Left ventricle myocardium superior (tissue), 1 donor: ENCODE data around the gene POLD4. TPM values are rescaled to one million over a fixed set of nuclear protein-coding genes. Genes with fewer than 3 reads are reported as not detected.
"Not testable (repeated sequence)": the region's sequence is repeated elsewhere in the genome, so short reads cannot be mapped to it uniquely, and the experiment has no call there.

Experiments
- ATAC-seq: fragments of 200-7000 bp; cut with Tn5 transposase; one replicate; pipeline ENCODE4 v1.9.1; 2020; ENCODE audit warnings: mild to moderate bottlenecking, moderate library complexity
- DNase-seq: peaks from one replicate; pipeline ENCODE4 v3.0.0-alpha.2; 2020
- intact Hi-C: fragments of 100-400 bp; cut with micrococcal nuclease; formaldehyde crosslinking; loops from one replicate; pipeline ENCODE4 v1.11.0; 2022
- long read RNA-seq: library from polyadenylated mRNA; unstranded; transcript quantifications from one replicate; pipeline ENCODE4 v2.0.0, GENCODE V29; 2021
- total RNA-seq: library from RNA; stranded (reverse); fragmentation: NEBNext Ultra II Directional; extraction: Animal tissue kit (Norgen Biotek cat#: 25700); gene quantifications from one replicate; pipeline ENCODE4 v1.2.1, GENCODE V29; 2021
- donor health status: DM: no; HTN: yes; CAD: no; lungs with severe emphysema.

Gene POLD4
- total RNA-seq, result 40.3 TPM
- long read RNA-seq, transcript POLD4-207 (4 exons, 584 nt), result minor isoform, 10 of 68 reads
- long read RNA-seq, transcript POLD4-201 (4 exons, 918 nt), result major isoform, 25 of 68 reads
- long read RNA-seq, transcript POLD4-205 (4 exons, 1,486 nt), result minor isoform, 11 of 68 reads
- long read RNA-seq, transcript POLD4-209 (2 exons, 860 nt), result minor isoform, 16 of 68 reads
- long read RNA-seq, partial matches to known transcripts, result 5 of 68 reads
- long read RNA-seq, other reads (novel, unspliced or antisense), result 1 of 68 reads

DNA sequence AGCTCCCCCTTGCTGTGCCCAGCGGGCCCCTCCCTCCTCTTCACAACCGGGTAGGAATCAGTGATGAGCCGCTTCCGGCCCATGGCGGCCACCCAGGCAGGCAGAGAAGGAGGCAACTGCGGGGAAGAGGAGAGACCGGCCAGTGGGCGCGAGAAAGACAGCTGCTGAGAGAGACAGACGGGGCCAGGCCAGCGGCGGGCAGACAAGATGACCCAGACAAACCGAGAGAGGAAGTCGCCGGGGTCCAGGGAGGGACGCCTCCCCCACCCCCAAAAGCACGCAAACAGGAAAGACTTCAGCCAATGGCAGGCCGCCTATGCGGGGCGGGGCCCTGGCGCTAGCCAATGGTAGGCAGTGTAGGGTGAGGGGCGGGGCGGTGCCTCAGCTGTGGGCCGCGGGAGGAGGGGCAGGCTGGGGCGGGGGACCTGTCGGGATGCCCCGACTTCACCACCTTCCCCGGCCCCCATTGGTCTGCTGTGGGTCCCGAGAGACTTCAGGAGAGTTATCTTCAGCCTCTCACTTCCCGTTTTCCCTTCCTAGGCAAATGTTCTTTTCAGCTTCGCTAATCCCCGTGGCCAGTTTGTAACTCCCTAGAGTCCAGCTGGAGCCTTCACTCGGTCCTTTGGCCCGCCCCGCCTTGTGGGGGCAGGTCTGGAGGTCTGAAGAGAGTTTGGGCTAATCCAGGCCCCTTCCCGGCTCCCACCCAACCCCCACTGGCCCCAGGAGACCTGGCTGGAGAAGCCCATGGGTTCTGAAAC, at the start of gene POLD4:
POLD4 (minus strand) TSS at position 230 of the 758 bp plus-strand sequence; CDS start at position 83, 147 bp downstream.
- intact Hi-C loops, result no loop called here
- ATAC-seq, result peak; percentile 92
- DNase-seq, result peak; percentile 100

DNA sequence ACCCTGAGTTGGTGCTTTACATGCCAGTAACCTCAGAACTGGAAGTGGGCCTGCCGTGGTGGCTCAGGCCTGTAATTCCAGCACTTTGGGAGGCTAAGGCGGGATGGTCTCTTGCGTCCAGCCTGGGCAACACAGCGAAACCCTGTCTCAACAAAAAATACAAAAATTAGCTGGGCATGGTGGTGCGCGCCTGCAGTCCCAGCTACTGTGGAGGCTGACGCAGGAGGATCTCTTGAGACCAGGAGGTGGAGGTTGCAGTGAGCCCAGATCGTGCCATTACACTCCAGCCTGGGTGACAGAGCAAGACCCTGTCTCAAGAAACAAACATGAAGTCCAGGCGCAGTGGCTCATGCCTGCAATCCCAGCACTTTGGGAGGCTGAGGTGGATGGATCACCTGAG, 49.7 kb upstream of the POLD4 start:
- ATAC-seq, intact Hi-C loops, DNase-seq: not testable (repeated sequence)

DNA sequence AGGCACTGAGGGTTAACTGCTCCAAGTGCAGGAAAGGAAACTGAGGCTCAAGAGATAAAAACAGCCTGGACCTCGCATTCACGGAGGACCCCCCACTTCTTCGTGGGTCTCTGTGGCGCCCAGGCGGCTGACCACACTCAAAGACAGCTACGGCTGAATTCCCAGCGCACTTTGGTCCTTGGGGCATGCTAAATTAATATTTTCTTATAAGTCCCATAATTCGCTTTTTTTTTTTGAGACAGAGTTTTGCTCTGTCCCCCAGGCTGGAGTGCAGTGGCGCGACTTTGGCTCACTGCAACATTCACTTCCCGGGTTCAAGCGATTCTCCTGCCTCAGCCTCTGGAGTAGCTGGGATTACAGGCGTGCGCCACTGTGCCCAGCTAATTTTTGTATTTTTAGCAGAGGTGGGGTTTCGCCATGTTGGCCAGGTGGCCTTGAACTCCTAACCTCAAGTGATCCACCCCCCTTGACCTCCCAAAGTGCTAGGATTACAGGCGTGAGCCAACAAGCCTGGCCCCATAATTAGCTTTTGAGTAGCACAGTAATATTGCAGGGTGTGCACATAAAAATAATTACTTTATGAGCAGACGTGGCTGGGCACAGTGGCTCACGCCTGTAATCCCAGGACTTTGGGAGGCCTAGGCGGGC, 49.0 kb upstream of the POLD4 start:
- DNase-seq, intact Hi-C loops, ATAC-seq: not testable (repeated sequence)

DNA sequence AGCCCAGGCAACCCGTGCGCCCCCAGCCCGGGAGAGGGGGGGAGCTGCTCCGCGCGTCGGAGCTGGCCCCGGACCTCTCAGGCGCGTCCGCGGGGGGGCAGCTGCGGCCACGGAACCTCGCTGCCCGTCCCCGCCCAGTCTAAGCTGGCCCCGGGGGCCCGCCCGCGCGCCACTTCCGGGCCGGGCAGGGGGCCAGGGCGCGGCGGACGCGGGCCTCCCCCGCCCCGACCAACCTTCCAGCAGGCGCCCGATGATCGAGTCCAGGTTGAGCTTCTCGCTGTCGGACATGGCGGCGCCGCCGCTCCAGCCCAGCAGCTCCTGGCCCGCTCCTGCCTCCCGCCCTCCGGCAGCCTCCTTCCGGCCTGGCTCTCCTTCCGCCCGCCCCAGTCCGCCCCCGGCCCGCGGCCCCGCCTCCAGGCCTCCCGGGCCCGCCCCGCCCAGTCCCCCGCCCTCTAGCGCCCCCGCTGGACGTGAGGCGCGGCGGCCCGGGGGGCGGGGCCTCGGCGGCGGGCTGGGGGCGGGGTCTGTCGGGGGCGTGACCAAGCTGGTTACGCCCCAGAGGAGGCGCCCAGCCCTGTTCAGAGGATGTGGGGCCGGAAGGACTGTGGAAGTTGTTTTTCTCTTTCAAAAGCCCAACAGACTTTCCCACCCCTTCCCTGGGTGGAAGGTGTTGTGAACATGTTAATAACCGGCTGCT, 48.3 kb upstream of the POLD4 start, which contains the start of gene PPP1CA:
PPP1CA (minus strand) TSS at position 364 of the 697 bp plus-strand sequence; CDS start at position 288, 76 bp downstream.
- intact Hi-C loops, result no loop called here
- peak; percentile 95 for DNase-seq
- ATAC-seq, result peak; percentile 87

DNA sequence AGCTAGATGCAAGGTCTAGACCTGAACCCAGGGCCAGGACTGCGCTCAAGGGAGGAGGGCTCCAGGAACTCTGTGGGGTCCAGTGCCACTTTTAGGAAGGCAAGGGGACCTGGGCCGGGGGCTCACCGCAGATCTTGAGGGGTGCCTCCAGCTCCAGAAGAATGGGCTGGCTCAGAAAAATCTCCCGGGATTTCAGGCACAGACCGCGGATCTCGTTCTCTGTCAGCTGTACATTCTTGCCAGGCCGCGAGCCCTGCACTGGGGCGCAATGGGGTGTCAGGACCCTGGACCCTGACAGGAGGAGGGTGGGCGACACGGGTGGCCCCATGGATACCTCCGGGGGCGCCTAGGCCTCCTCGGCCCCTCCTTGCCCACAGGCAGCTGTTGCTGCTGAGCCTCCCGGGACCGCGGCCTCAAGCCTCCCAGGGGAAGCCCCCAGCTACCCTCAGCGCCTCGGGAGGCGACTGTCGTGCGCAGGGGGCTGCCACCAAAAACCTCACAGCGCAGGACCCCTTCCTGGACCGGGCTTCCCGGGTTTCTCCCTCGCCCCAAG, 47.7 kb upstream of the POLD4 start:
- no peak for ATAC-seq

DNA sequence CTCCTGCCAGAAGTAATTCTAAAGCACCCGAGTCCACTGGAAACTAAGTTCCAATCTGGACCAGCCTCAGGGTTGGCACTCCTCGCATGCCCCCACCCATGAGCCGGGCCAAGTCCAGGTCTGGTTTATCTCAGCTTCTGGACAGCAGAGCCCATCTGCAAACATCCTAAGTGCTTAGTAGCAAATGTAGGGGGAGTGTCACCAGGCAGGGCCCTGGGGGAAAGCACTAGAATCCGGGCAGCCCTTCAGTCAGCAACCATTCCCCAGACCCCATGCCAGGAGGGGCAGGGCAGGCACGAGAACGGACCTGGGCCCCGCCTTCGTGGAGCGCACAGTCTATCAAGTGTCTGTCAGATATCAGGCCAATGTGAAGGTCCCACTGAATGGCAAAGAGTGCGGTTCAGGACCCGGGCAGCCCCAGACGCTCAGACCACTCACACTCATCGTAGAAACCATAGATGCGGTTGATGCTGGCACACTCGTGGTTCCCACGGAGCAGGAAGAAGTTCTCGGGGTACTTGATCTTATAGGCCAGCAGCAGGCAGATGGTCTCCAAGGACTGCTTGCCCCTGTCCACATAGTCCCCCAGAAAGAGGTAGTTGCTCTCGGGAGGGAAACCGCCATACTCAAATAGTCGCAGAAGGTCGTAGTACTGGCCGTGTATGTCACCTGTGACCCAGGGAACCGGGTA, 47.0 kb upstream of the POLD4 start:
- no peak for DNase-seq
- intact Hi-C loops, result no loop called here
- ATAC-seq, result peak; percentile 6

More for the DNA sequence above, 47.7 kb upstream of the POLD4 start:
- DNase-seq, result no peak
- intact Hi-C loops, result no loop called here

DNA sequence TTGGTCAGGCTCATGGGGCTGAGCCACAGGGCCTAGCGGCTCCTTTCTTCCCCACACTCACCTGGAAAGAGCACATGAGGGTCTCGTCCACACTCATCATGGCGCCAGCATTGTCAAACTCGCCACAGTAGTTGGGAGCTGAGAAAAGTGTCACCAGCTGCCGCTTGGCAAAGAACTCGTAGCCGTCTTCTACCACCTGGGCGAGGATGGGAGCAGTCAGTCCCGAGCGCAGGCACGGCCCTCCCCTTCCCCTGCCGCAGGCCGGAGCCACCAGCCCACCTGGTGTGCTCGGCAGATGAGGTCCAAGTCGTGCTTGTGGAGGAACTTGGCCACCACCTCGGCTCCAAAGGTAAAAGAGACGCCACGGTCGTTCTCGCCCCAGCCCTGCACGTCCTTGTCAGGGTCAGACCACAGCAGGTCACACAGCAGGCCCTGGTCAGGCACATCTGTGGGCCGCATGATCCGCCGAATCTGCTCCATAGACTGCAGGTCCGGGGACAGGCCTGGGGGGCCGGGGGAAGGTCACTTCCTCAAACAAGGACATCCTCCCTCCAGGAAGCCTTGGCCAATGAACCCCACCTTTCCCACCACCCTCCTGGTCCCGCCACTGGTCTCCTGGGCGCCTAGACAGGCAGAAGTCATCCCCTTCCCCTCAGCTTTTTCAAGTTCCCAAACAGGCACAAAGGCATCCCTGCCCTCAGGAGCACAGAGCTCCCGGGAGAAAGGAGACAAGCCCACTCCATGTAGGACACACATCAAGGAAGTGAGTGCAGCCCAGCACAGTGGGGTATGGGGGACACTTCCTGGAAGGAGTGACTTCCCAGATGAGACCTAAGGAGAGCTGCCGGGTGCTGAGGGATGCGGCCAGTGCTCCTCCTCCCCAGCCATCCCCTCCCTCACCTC, 45.6 kb upstream of the POLD4 start:
- intact Hi-C loops, result no loop called here
- no peak for DNase-seq
- no peak for ATAC-seq

DNA sequence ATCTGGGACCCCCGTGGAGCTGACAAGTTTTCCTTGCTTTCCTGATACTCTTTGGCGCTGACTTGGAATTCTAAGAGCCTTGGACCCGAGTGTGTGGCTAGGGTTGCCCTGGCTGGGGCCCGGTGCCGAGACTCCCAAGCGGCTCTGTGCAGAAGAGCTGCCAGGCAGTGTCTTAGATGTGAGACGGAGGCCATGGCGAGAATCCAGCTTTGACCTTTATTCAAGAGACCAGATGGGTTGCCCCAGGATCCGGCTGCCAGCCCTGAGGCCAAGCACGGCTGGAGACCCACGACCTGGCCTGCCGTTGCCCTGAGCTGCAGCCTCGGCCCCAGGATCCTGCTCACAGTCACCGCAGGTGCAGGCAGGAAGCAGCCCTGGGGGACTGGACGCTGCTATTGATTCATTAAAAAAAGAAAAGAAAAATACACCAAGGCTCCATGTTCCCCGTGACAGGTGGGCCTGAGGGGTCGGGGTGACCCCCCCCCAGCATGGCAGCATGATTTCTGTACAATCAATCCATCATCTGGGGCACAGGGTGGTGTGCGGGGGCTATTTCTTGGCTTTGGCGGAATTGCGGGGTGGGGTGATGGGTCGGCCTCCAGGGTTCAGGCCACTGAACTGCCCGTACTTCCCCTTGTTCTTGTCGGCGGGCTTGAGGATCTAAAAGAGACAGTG, 44.8 kb upstream of the POLD4 start:
- intact Hi-C loops, result no loop called here
- no peak for DNase-seq
- ATAC-seq, result no peak

DNA sequence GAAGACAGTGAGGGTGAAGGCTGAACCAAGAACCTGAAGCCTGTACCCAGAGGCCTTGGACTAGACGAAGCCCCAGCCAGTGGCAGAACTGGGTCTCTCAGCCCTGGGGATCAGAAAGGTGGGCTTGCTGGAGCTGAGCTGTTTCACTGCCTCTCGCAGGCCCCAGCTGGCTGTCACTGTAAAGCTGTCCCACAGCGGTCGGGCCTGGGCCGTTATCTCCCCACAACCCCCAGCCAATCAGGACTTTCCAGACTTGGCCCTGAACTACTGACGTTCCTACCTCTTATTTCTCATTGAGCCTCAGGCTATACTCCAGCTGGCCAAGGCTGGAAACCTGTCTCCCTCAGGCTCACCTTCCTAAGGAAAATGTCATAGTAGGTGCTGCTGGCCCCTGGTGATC, 44.2 kb upstream of the POLD4 start:
- ATAC-seq, result no peak
- no peak for DNase-seq
- intact Hi-C loops, result no loop called here

DNA sequence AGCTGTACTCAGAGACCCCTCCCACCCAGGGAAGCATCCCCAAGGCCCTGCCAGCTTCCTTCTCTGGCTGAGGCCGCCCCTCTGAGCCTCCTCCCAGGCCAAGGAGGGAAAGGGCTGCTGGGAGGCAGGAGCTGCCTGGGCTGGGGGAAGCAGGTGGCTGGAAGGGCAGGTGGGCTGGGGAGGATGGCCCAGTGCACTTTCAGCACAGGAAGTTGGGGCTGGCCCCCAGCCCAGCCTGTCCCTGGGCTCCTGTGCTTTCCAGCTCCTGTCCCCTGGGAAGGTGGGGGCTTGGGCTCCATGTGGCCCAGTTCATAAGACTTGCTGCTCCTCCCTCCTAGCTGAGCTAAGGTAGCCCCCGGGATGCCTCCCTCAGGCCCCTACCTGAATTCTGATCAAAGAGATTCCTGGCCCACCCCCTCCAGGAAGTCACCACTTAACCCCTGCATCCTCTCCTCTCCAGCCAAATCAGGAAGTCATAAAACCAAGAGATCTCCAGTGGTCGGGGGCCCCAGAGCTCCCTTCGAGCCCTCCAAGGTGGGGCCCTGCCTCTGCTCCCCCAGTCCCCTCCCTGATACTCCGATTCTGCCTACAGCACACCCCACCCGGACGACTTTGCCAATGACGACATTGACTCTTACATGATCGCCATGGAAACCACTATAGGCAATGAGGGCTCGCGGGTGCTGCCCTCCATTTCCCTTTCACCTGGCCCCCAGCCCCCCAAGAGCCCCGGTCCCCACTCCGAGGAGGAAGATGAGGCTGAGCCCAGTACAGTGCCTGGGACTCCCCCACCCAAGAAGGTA, 43.4 kb upstream of the POLD4 start:
- ATAC-seq (no peak), DNase-seq (no peak)
- intact Hi-C loops, result no loop called here

DNA sequence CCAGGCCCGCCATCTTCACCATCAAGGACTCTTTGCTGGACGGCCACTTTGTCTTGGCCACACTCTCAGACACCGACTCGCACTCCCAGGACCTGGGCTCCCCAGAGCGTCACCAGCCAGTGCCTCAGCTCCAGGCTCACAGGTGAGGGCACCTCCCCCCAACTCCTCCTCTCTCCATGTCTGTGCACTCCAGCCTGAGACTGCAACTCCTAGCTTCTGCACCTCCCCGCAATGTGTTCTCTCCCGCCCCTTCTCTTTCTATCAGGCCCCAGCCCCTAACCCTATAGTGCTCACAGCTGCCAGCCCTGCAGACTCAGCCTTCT, 42.9 kb upstream of the POLD4 start:
- DNase-seq, result no peak
- intact Hi-C loops, result no loop called here
- ATAC-seq, result no peak

DNA sequence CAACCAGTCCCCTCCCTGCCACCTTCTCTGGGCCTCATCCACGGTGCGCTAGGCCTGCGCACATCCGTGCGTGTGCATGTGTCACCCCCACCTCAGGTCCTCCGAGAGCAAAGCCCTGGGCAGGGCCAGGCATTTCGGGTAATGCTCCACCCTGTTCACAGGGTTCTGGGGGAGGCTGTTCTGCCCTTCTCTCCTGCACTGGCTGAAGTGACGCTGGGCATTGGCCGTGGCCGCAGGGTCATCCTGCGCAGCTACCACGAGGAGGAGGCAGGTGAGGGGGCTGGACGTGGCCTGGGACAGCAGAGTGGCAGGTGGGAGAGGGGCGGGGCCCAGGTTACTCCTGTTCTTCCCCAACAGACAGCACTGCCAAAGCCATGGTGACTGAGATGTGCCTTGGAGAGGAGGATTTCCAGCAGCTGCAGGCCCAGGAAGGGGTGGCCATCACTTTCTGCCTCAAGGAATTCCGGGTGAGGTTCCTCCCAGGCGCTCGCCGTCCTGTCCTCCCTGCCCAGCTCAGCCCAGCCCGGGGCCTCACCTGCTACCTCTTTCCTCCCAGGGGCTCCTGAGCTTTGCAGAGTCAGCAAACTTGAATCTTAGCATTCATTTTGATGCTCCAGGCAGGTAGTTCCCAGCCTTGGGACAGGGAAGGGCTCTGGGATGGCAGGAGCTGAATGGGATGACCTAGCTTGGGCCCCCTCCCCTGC, 42.4 kb upstream of the POLD4 start:
- DNase-seq (no peak), ATAC-seq (no peak)
- intact Hi-C loops, result no loop called here

DNA sequence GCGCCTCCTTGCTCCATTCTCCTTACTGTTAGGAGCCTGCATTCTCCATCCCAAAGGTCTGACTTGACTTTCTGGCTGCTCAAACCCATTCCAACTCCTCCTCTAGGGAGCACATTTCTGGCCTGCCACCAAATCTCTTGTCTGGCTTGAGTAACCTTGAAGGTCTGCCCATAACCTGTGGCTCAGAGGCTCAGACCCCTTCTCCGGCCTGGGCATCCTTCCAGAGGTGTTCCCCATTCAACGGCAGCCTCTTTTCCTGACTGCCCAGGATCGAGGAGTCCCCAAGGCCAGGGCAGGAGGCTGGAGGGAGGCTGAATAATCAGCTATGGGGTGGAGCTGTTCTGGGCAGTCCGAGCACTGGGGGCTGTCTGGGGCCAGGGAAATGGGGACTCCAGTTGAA, 40.6 kb upstream of the POLD4 start:
- no peak for ATAC-seq
- intact Hi-C loops, result no loop called here
- DNase-seq, result no peak

DNA sequence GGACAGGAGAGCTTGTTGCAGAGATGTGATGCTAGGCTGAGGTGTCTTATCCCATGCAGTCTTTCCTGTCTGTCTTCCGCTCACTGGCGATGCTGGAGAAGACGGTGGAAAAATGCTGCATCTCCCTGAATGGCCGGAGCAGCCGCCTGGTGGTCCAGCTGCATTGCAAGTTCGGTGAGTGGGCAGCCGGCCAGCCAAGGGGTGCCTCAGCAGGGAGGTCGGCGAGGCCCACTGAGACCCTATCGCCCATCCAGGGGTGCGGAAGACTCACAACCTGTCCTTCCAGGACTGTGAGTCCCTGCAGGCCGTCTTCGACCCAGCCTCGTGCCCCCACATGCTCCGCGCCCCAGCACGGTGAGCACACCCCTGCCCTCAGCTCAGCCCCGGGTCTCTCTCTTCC, 40.1 kb upstream of the POLD4 start:
- DNase-seq (no peak), ATAC-seq (no peak)
- intact Hi-C loops, result no loop called here

DNA sequence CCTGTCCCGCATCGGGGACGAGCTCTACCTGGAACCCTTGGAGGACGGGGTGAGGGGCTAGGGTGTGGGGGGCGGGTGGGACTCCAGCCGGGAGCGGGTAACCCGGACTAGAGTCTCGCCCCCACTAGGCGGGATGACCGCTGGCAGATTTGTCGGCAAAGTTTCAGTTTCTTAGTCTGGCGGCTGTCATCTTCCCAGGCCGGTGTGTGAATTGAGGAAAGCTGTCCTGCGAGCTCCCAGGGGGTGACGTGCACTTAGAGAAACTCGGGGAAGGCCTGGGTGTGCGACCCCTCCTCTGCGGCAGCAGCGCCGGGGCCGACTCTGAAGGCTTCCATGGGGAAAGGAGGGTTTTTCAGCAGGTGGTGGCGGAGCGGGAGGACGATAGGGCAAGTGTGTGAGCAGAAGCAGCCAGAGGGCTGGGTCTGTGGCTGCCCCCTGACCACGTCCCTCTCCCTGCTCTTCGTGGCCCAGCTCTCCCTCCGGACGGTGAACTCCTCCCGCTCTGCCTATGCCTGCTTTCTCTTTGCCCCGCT, 38.9 kb upstream of the POLD4 start:
- intact Hi-C loops, result no loop called here
- DNase-seq, result no peak
- ATAC-seq, result no peak
